DOHH2 (cell line): ENCODE measurements around the gene TNFRSF21.
"Not testable (repeated sequence)": the region's sequence is repeated elsewhere in the genome, so short reads cannot be mapped to it uniquely, and the experiment has no call there.

ENCODE experiments used
- H3F3A ChIP-seq: fragments of 200-600 bp; sonication (generic), shearing (Covaris generic); 2 replicates; pipeline ENCODE4 v1.6.0; 2016; ENCODE audit warnings: antibody characterized with exemption, mild to moderate bottlenecking; ENCODE audit not compliant: control insufficient read depth, insufficient read depth
- H3K27ac ChIP-seq: fragments of 200-600 bp; sonication (generic); 2 replicates; pipeline ENCODE4 v1.5.1; 2014; ENCODE audit warnings: low read depth, mild to moderate bottlenecking, low read length, moderate library complexity
- H3K27me3 ChIP-seq: fragments of 200-600 bp; sonication (generic); 2 replicates; pipeline ENCODE4 v1.6.1; 2014; ENCODE audit warnings: mild to moderate bottlenecking, low read length, mixed read lengths; ENCODE audit not compliant: control insufficient read depth
- H3K36me3 ChIP-seq: fragments of 200-600 bp; sonication (generic); 2 replicates; pipeline ENCODE4 v1.6.1; 2014; ENCODE audit warnings: mild to moderate bottlenecking, low read length, moderate library complexity, mixed read lengths; ENCODE audit not compliant: control insufficient read depth
- H3K4me1 ChIP-seq: fragments of 200-600 bp; sonication (generic); 2 replicates; pipeline ENCODE4 v1.6.1; 2014; ENCODE audit warnings: mild to moderate bottlenecking, low read length, mixed read lengths; ENCODE audit not compliant: control insufficient read depth
- H3K4me2 ChIP-seq: fragments of 200-600 bp; sonication (generic); 2 replicates; pipeline ENCODE4 v1.6.0; 2014; ENCODE audit warnings: mild to moderate bottlenecking, low read length, moderate library complexity
- H3K4me3 ChIP-seq: fragments of 200-600 bp; sonication (generic); 2 replicates; pipeline ENCODE4 v1.5.1; 2014; ENCODE audit warnings: mild to moderate bottlenecking, low read length, mixed read lengths
- H3K79me2 ChIP-seq: fragments of 200-600 bp; sonication (generic); 2 replicates; pipeline ENCODE4 v1.6.1; 2014; ENCODE audit warnings: mild to moderate bottlenecking, low read length, mixed read lengths; ENCODE audit not compliant: control insufficient read depth
- H3K9me2 ChIP-seq: fragments of 200-600 bp; sonication (generic); replicated peaks from 2 replicates; pipeline ENCODE4 v1.6.1; 2014; ENCODE audit warnings: mild to moderate bottlenecking, low read length, mixed read lengths; ENCODE audit not compliant: control insufficient read depth
- H3K9me3 ChIP-seq: fragments of 200-600 bp; sonication (generic); 2 replicates; pipeline ENCODE4 v1.6.1; 2014; ENCODE audit warnings: antibody characterized with exemption, low read length, mixed read lengths; ENCODE audit not compliant: control insufficient read depth, insufficient read depth
- H4K20me1 ChIP-seq: fragments of 200-600 bp; sonication (generic); 2 replicates; pipeline ENCODE4 v1.6.0; 2014; ENCODE audit warnings: low read depth, mild to moderate bottlenecking, antibody characterized with exemption, low read length, moderate library complexity; ENCODE audit not compliant: control insufficient read depth, insufficient read depth
- EZH2phosphoT487 ChIP-seq: fragments of 200-600 bp; sonication (generic); IDR thresholded peaks from 2 replicates; pipeline ENCODE4 v1.6.1; 2017; ENCODE audit warnings: borderline replicate concordance, mild to moderate bottlenecking, antibody characterized with exemption, low read length, moderate library complexity, mixed read lengths
- TF ChIP-seq, protein P1 (sequence below): fragments of 200-600 bp; sonication (generic); IDR thresholded peaks from one replicate; pipeline ENCODE4 v1.5.1; 2014; ENCODE audit warnings: antibody characterized with exemption, mild to moderate bottlenecking, low read depth, low read length; ENCODE audit not compliant: poor library complexity, severe bottlenecking

TNFRSF21 gene

DNA sequence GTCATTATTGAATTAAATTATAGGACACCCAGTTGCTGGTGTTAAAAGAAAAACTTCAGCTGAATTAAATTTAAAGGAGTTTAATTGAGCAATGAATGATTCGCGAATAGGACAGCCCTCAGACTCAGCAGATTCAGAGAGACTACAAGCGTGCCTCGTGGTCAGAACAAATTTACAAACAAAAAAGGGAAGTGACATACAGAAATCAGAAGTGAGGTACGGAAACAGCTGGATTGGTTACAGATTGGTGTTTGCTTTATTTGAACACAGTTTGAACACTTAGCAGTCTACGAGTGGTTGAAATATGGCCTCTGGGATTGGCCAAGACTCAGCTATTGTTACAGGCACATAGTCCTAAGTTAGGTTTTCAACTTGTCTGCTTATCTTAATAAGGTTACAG lies 25.8 kb upstream of the TNFRSF21 start:
- H3F3A ChIP-seq = no peaks in the 10 kb centered on the region
- H3K4me3 ChIP-seq = peak overlapping the region; percentile 21; the same call in 1 of the 2 replicates
- TF ChIP-seq EZH2phosphoT487 = no peak
- TF ChIP-seq, protein P1, sequence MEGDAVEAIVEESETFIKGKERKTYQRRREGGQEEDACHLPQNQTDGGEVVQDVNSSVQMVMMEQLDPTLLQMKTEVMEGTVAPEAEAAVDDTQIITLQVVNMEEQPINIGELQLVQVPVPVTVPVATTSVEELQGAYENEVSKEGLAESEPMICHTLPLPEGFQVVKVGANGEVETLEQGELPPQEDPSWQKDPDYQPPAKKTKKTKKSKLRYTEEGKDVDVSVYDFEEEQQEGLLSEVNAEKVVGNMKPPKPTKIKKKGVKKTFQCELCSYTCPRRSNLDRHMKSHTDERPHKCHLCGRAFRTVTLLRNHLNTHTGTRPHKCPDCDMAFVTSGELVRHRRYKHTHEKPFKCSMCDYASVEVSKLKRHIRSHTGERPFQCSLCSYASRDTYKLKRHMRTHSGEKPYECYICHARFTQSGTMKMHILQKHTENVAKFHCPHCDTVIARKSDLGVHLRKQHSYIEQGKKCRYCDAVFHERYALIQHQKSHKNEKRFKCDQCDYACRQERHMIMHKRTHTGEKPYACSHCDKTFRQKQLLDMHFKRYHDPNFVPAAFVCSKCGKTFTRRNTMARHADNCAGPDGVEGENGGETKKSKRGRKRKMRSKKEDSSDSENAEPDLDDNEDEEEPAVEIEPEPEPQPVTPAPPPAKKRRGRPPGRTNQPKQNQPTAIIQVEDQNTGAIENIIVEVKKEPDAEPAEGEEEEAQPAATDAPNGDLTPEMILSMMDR = no peak
- H4K20me1 ChIP-seq = no peaks in the 10 kb centered on the region
- no peaks in the 10 kb centered on the region for H3K36me3 ChIP-seq
- H3K4me2 ChIP-seq = peak overlapping the region; percentile 46
- H3K9me2 ChIP-seq = no peaks in the 10 kb centered on the region
- no peaks in the 10 kb centered on the region for H3K9me3 ChIP-seq
- H3K27ac ChIP-seq = no peak overlapping the region
- H3K4me1 ChIP-seq = peaks cover 15% of the 10 kb centered on the region
- H3K79me2 ChIP-seq = no peaks in the 10 kb centered on the region
- H3K27me3 ChIP-seq = no peaks in the 10 kb centered on the region

DNA sequence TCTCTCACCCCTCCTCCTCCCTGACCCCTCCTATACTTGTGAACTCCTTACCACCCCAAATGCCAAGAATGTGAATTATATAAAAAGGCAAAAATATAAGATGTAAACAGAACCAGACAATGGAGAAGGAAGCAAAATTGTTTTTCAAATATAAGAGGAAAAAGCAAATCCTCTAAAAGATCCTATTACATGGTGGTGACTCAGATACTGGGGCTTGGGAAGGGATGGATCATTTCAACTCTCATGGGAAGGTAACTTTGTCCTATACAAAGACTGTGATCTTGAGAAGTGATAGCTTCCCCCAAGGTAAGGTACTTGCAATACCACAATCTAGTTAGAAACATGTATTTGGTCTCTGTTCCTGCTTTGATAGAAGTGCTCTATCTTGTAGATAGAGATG lies 24.6 kb upstream of the TNFRSF21 start:
- no peak for TF ChIP-seq EZH2phosphoT487
- TF ChIP-seq, protein P1 = no peak
- H3F3A ChIP-seq = no peaks in the 10 kb centered on the region
- no peaks in the 10 kb centered on the region for H3K36me3 ChIP-seq
- H4K20me1 ChIP-seq = no peaks in the 10 kb centered on the region
- no peaks in the 10 kb centered on the region for H3K9me2 ChIP-seq
- no peaks in the 10 kb centered on the region for H3K79me2 ChIP-seq
- no peak overlapping the region for H3K4me3 ChIP-seq
- H3K27ac ChIP-seq = no peak overlapping the region
- H3K4me2 ChIP-seq = no peak overlapping the region
- H3K9me3 ChIP-seq = no peaks in the 10 kb centered on the region
- H3K4me1 ChIP-seq = peaks cover 15% of the 10 kb centered on the region
- no peaks in the 10 kb centered on the region for H3K27me3 ChIP-seq

GRCh38 chr6:47328606-47329005 lies 18.9 kb upstream of the TNFRSF21 start:
- H3K4me1 ChIP-seq, H3K9me3 ChIP-seq, H3K4me2 ChIP-seq, H4K20me1 ChIP-seq, H3K27ac ChIP-seq, H3K36me3 ChIP-seq, H3K79me2 ChIP-seq, H3K4me3 ChIP-seq, H3K9me2 ChIP-seq, H3F3A ChIP-seq, H3K27me3 ChIP-seq: not testable (repeated sequence)

DNA sequence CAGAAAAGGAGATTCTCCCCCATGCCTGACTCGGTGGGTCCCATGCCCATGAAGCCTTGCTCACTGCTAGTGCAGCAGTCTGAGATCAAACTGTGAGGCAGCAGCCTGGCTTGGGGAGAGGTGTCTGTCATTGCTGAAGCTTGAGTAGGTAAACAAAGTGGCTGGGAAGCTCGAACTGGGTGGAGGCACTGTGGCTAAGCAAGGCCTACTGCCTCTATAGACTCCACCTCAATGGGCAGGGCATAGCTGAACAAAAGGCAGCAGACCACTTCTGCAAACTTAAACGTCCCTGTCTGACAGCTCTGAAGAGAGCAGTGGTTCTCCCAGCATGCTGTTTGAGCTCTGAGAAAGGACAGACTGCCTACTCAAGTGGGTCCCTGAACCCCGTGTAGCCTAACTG lies 18.4 kb upstream of the TNFRSF21 start:
- H3K9me2 ChIP-seq, H3K4me1 ChIP-seq, H3K4me2 ChIP-seq: not testable (repeated sequence)

More for the DNA sequence above, 18.4 kb upstream of the TNFRSF21 start:
- H4K20me1 ChIP-seq, H3K4me3 ChIP-seq, H3K9me3 ChIP-seq, H3K36me3 ChIP-seq, H3K79me2 ChIP-seq, H3K27ac ChIP-seq, H3K27me3 ChIP-seq, H3F3A ChIP-seq: not testable (repeated sequence)
